Caki2 (cell line): ENCODE measurements around the gene CD3E. TPM values are rescaled to one million over a fixed set of nuclear protein-coding genes. Genes with fewer than 3 reads are reported as not detected.

Experiments used
- DNase-seq: peaks from one replicate; pipeline ENCODE4 v3.0.0-alpha.2; 2015; ENCODE audit warnings: low read depth
- in situ Hi-C: cut with HindIII; loops from 2 replicates; pipeline ENCODE4 v1.10.0; 2016; ENCODE audit warnings: low sequenced_read_pairs, low pct_unique_long_range_greater_than_20kb, mixed read lengths
- total RNA-seq: library from RNA; depleted of rRNA; stranded (reverse); fragments of >200 nt; shearing (Covaris generic); gene quantifications from 2 replicates; pipeline ENCODE4 v1.2.3, GENCODE V29; 2014; ENCODE audit warnings: low replicate concordance; rRNA removed

CD3E gene
- total RNA-seq, result not detected in 2 replicates

- in situ Hi-C loops, result no loop called here
- DNase-seq, result no peak
Measured at GRCh38 chr11:118304568-118305248, at the start of gene CD3E. Gene CD3E (plus strand): TSS chr11:118304730. CDS start chr11:118304953, 223 bp downstream.

GRCh38 chr11:118258410-118258809, 46.1 kb upstream of the CD3E start:
- in situ Hi-C loops, result no loop called here
- DNase-seq, result no peak

- in situ Hi-C loops, result no loop called here
- DNase-seq, result no peak
Measured at GRCh38 chr11:118259138-118259537, 45.4 kb upstream of the CD3E start.

GRCh38 chr11:118260353-118260752, 44.2 kb upstream of the CD3E start:
- DNase-seq, result no peak
- in situ Hi-C loops, result no loop called here

GRCh38 chr11:118263112-118263511, 41.4 kb upstream of the CD3E start:
- DNase-seq, result no peak
- in situ Hi-C loops, result no loop called here

- DNase-seq, result no peak
- in situ Hi-C loops, result no loop called here
Measured at GRCh38 chr11:118263695-118264568, 40.6 kb upstream of the CD3E start, which contains the start of gene MPZL2. Gene MPZL2 (minus strand): TSS chr11:118264297. CDS start chr11:118264153, 144 bp downstream.

- in situ Hi-C loops, result no loop called here
- DNase-seq, result no peak
Measured at GRCh38 chr11:118264569-118265465, 39.7 kb upstream of the CD3E start.

- no peak for DNase-seq
- in situ Hi-C loops, result no loop called here
Measured at GRCh38 chr11:118265954-118266353, 38.6 kb upstream of the CD3E start.

- in situ Hi-C loops, result no loop called here
- no peak for DNase-seq
Measured at GRCh38 chr11:118267486-118267885, 37.0 kb upstream of the CD3E start.

- in situ Hi-C loops, result no loop called here
- no peak for DNase-seq
Measured at GRCh38 chr11:118272001-118272400, 32.5 kb upstream of the CD3E start.

- no peak for DNase-seq
- in situ Hi-C loops, result no loop called here
Measured at GRCh38 chr11:118274186-118274585, 30.3 kb upstream of the CD3E start.

GRCh38 chr11:118275176-118275575, 29.4 kb upstream of the CD3E start:
- in situ Hi-C loops, result no loop called here
- DNase-seq, result no peak

- DNase-seq, result no peak
- in situ Hi-C loops, result no loop called here
Measured at GRCh38 chr11:118276422-118276821, 28.1 kb upstream of the CD3E start.

GRCh38 chr11:118277312-118277711, 27.2 kb upstream of the CD3E start:
- DNase-seq, result no peak
- in situ Hi-C loops, result no loop called here

GRCh38 chr11:118281284-118281683, 23.2 kb upstream of the CD3E start:
- no peak for DNase-seq
- in situ Hi-C loops, result no loop called here

GRCh38 chr11:118282606-118283005, 21.9 kb upstream of the CD3E start:
- in situ Hi-C loops, result no loop called here
- no peak for DNase-seq

- DNase-seq, result no peak
- in situ Hi-C loops, result no loop called here
Measured at GRCh38 chr11:118283037-118283636, 21.4 kb upstream of the CD3E start.

- DNase-seq, result no peak
- in situ Hi-C loops, result no loop called here
Measured at GRCh38 chr11:118283756-118284350, 20.7 kb upstream of the CD3E start.
